Measurements from ENCODE around the gene AMN1.

Gene AMN1

DNA sequence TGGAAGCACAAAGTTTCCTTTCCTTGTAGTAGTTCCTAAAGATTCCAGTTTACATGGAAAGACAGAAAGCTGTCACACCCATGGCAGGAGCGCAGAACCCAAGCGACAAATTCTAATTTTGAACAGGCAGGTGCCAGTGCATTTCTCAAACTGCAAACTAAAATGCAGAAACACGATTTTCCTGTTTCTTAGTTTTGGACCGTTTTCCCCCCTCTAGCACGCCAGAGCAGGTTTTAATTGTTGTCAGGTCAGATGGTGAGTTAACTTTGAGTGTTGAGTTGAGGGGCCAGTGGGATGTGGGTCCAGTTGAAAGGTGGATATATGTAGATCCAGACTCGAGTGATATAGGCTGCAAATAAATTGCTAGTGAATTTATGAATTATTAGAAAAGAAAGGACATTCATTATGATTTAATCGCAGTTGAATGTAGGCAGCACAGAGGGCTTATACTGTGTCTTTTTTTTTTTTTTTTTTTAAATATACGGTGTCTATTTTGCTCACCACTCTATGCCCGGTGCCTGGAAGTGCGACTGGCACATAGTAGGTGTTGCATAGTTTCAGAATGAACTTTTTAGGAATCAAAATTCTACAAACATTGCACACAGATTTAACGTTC, 70.2 kb downstream of the AMN1 start:
- no peak for TF ChIP-seq EZH2 (IDR thresholded peaks at IDR 0.05)
- no peak for TF ChIP-seq FOXP2 (optimal IDR thresholded peaks at IDR 0.05; ENCODE audit: control extremely low read depth, extremely low read length, insufficient read depth)
- TF ChIP-seq POLR2AphosphoS5 (IDR thresholded peaks at IDR 0.05; ENCODE audit: borderline replicate concordance, low read depth, low read length): no peak

DNA sequence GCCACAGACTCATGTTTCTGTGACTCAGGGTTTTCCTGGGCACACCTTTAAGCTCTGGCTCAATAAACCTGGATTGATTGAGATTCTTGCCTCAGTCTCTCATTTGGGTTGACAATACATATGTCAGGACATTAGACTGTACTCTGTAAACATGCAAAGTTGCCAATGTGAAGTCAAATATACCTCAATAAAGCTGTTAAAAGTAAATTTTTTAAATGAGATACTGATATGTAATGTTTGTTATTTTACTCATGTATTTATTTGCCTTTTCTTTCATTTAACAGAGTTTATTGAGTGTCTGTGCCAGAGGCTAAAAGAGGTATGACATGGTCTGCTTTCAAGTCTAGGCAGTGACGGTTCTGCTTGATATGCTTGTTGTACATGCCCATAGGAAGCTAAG, 73.0 kb downstream of the AMN1 start:
- H3K9me3 ChIP-seq (ENCODE audit: low read depth, low read length): no peaks in the 10 kb centered on the region
- TF ChIP-seq POLR2AphosphoS5 (IDR thresholded peaks at IDR 0.05; ENCODE audit: borderline replicate concordance, low read depth, low read length) (no peak), FOXP2 (optimal IDR thresholded peaks at IDR 0.05; ENCODE audit: control extremely low read depth, extremely low read length, insufficient read depth) (no peak), EZH2 (IDR thresholded peaks at IDR 0.05) (no peak)
- H3K4me3 ChIP-seq: no peak overlapping the region
- no peak for DNase-seq (ENCODE audit: low read depth, low spot score)
- H3K9ac ChIP-seq (ENCODE audit: insufficient read length): no peak overlapping the region
- no peak overlapping the region for H3K27ac ChIP-seq
- H3K36me3 ChIP-seq (ENCODE audit: insufficient read depth, low read length): no peaks in the 10 kb centered on the region

More for the DNA sequence above, 70.2 kb downstream of the AMN1 start:
- no peak for DNase-seq (ENCODE audit: low read depth, low spot score)
- Histone ChIP-seq H3K4me3 (peak overlapping the region; percentile 89), H3K9me3 (ENCODE audit: low read depth, low read length) (no peaks in the 10 kb centered on the region), H3K27ac (peak overlapping the region; percentile 85; the same call in 1 of the 2 replicates), H3K36me3 (ENCODE audit: insufficient read depth, low read length) (no peaks in the 10 kb centered on the region), H3K9ac (ENCODE audit: insufficient read length) (peak overlapping the region; percentile 83)

DNA sequence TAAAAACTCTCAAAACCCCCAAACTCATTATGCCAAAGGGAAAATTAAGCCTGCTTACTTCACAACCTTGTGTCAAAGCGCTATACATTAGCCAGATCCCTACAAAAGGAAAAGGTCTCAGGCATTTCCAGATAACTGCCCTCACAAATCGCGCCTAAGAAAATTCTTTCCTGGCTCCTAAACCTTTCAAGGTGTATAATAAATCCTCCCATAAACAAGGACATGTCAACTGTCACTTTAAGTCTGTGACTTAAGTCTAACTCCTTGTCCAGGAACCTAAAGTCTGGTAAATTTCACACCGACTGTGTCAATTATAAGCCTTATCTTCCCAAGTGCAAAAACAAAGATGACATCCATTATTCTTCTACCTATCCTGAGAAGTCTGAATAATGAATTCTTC, 73.6 kb downstream of the AMN1 start:
- no peaks in the 10 kb centered on the region for H3K9me3 ChIP-seq (ENCODE audit: low read depth, low read length)
- H3K9ac ChIP-seq (ENCODE audit: insufficient read length): no peak overlapping the region
- H3K36me3 ChIP-seq (ENCODE audit: insufficient read depth, low read length): no peaks in the 10 kb centered on the region
- no peak overlapping the region for H3K27ac ChIP-seq
- TF ChIP-seq POLR2AphosphoS5 (IDR thresholded peaks at IDR 0.05; ENCODE audit: borderline replicate concordance, low read depth, low read length): no peak
- no peak for TF ChIP-seq FOXP2 (optimal IDR thresholded peaks at IDR 0.05; ENCODE audit: control extremely low read depth, extremely low read length, insufficient read depth)
- TF ChIP-seq EZH2 (IDR thresholded peaks at IDR 0.05): no peak
- no peak overlapping the region for H3K4me3 ChIP-seq
- no peak for DNase-seq (ENCODE audit: low read depth, low spot score)

DNA sequence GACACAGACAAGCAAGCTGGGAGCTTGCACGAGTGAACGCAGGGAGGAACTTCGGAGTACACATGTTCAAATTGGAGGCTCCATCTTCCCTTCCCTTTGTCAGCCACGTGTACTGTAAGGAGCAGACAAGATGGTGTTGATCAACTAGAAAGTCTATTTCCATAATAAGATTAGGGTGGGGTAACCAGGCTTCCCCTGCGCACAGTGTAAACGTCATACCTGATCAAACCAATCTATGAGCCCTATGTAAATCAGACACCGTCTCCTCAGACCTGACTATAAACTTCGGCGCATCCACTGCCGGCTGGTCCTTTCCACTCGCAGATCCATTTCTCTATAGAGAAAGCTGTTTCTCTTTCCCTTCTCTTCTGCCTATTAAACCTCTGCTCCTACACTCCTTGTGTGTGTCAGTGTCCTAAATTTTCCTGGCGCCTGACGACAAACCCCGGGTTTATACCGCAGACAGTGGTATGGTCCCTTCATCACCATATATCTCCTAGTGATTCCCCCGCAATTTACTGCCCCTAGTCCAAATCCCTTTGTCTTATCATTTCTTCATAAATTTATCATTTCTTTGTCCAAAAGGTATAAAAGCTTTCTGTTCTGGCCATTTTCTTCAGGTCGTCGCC, 76.8 kb downstream of the AMN1 start:
- H3K36me3 ChIP-seq (ENCODE audit: insufficient read depth, low read length): no peaks in the 10 kb centered on the region
- H3K4me3 ChIP-seq: peak overlapping the region; percentile 42; the same call in 1 of the 2 replicates
- H3K27ac ChIP-seq: no peak overlapping the region
- H3K9me3 ChIP-seq (ENCODE audit: low read depth, low read length): no peaks in the 10 kb centered on the region
- no peak overlapping the region for H3K9ac ChIP-seq (ENCODE audit: insufficient read length)
- DNase-seq (ENCODE audit: low read depth, low spot score): peak; percentile 60
- no peak for TF ChIP-seq EZH2 (IDR thresholded peaks at IDR 0.05)
- TF ChIP-seq POLR2AphosphoS5 (IDR thresholded peaks at IDR 0.05; ENCODE audit: borderline replicate concordance, low read depth, low read length): peak; percentile 73; the same call in 1 of the 2 replicates

DNA sequence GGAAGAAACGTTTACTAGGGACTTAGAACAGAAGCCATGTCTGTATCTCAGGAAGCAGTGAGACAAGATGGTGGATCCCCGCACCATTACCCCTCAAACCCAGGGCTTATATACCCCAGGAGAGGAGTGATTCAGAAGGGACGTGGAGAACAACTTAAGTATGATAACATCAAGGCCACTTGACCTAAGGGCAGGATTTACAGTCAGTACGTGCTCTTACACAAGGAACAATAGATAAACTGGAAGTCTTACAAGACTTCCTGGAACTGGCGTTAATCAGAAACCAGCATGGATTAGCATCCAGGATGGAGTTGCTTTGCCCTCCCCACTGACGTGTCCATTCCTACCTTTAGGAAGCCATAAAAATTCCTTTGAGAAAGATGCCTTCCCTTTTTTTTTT, 77.9 kb downstream of the AMN1 start:
- H3K9me3 ChIP-seq (ENCODE audit: low read depth, low read length): no peaks in the 10 kb centered on the region
- H3K4me3 ChIP-seq: peak overlapping the region; percentile 42; the same call in 1 of the 2 replicates
- DNase-seq (ENCODE audit: low read depth, low spot score): no peak
- no peaks in the 10 kb centered on the region for H3K36me3 ChIP-seq (ENCODE audit: insufficient read depth, low read length)
- TF ChIP-seq POLR2AphosphoS5 (IDR thresholded peaks at IDR 0.05; ENCODE audit: borderline replicate concordance, low read depth, low read length): no peak
- no peak for TF ChIP-seq FOXP2 (optimal IDR thresholded peaks at IDR 0.05; ENCODE audit: control extremely low read depth, extremely low read length, insufficient read depth)
- no peak for TF ChIP-seq EZH2 (IDR thresholded peaks at IDR 0.05)
- H3K27ac ChIP-seq: no peak overlapping the region
- no peak overlapping the region for H3K9ac ChIP-seq (ENCODE audit: insufficient read length)

DNA sequence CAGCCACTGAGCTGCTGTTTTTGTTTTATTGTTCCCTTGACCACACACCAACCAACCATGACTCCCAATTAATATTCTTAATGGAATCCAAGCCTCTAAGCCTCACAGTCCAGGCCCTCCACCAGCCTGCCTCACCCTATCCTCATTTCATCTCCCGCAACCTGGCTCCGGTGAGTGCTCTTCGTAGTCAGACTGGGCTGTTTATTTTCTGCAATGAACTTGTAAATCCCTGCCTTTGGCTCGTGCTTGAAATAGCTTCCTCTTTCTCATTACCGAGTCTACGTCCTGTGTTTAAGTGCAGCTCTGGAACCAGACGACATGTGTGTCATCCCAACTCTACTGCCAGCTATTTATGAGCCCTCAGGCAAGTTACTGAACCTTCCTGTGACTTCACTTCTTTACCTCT, 81.7 kb downstream of the AMN1 start:
- Histone ChIP-seq H3K27ac (no peak overlapping the region), H3K4me3 (no peak overlapping the region), H3K9ac (ENCODE audit: insufficient read length) (no peak overlapping the region), H3K9me3 (ENCODE audit: low read depth, low read length) (no peaks in the 10 kb centered on the region), H3K36me3 (ENCODE audit: insufficient read depth, low read length) (no peaks in the 10 kb centered on the region)
- TF ChIP-seq EZH2 (IDR thresholded peaks at IDR 0.05): no peak
- no peak for TF ChIP-seq FOXP2 (optimal IDR thresholded peaks at IDR 0.05; ENCODE audit: control extremely low read depth, extremely low read length, insufficient read depth)
- TF ChIP-seq POLR2AphosphoS5 (IDR thresholded peaks at IDR 0.05; ENCODE audit: borderline replicate concordance, low read depth, low read length): no peak
- DNase-seq (ENCODE audit: low read depth, low spot score): no peak

- no peaks in the 10 kb centered on the region for H3K9me3 ChIP-seq (ENCODE audit: low read depth, low read length)
- H3K27ac ChIP-seq: no peak overlapping the region
- no peak for DNase-seq (ENCODE audit: low read depth, low spot score)
- H3K9ac ChIP-seq (ENCODE audit: insufficient read length): no peak overlapping the region
- TF ChIP-seq EZH2 (IDR thresholded peaks at IDR 0.05): no peak
- TF ChIP-seq POLR2AphosphoS5 (IDR thresholded peaks at IDR 0.05; ENCODE audit: borderline replicate concordance, low read depth, low read length): no peak
- no peak for TF ChIP-seq FOXP2 (optimal IDR thresholded peaks at IDR 0.05; ENCODE audit: control extremely low read depth, extremely low read length, insufficient read depth)
- no peak overlapping the region for H3K4me3 ChIP-seq
- no peaks in the 10 kb centered on the region for H3K36me3 ChIP-seq (ENCODE audit: insufficient read depth, low read length)
Measured at GRCh38 chr12:31645924-31646323, 82.9 kb downstream of the AMN1 start.

GRCh38 chr12:31644536-31644935, 84.3 kb downstream of the AMN1 start:
- Histone ChIP-seq H3K36me3 (ENCODE audit: insufficient read depth, low read length) (no peaks in the 10 kb centered on the region), H3K9me3 (ENCODE audit: low read depth, low read length) (no peaks in the 10 kb centered on the region), H3K9ac (ENCODE audit: insufficient read length) (no peak overlapping the region), H3K27ac (no peak overlapping the region), H3K4me3 (no peak overlapping the region)
- no peak for TF ChIP-seq EZH2 (IDR thresholded peaks at IDR 0.05)
- TF ChIP-seq FOXP2 (optimal IDR thresholded peaks at IDR 0.05; ENCODE audit: control extremely low read depth, extremely low read length, insufficient read depth): no peak
- DNase-seq (ENCODE audit: low read depth, low spot score): no peak

Measured in SK-N-MC (cell line).